Measurements from ENCODE around the gene SPATA46. TPM values are rescaled to one million over a fixed set of nuclear protein-coding genes. Genes with fewer than 3 reads are reported as not detected.

The SPATA46 gene
- total RNA-seq, 1 donor from 2014 or later, result not detected

GRCh38 chr1:162375463-162375862 is 1.2 kb downstream of the SPATA46 start:
- intact Hi-C loops (cut with micrococcal nuclease), result no loop called here

DNA sequence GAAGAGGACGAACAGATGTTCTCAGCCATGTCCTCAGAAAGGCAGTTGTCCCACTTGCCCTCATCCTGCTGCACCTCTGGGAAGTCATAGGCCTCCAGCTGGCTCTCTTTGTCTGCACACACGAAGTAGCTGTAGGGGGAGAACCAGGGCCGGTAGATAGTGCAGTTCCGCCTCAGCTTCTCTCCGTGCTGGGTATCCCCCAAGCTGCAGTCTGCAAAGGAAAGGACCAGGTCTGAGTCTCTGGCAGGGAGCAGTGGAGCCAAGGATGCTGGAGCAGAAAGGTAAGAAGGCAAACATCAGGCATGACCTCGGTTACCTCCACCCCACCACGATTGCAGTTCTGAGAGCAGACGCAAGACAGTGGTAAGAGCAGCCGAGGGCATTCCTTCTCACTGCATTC is 2.2 kb downstream of the SPATA46 start:
- intact Hi-C loops (cut with micrococcal nuclease), result no loop called here

- intact Hi-C loops (cut with micrococcal nuclease), result no loop called here
Observed at GRCh38 chr1:162373541-162374260, 3.0 kb downstream of the SPATA46 start.

DNA sequence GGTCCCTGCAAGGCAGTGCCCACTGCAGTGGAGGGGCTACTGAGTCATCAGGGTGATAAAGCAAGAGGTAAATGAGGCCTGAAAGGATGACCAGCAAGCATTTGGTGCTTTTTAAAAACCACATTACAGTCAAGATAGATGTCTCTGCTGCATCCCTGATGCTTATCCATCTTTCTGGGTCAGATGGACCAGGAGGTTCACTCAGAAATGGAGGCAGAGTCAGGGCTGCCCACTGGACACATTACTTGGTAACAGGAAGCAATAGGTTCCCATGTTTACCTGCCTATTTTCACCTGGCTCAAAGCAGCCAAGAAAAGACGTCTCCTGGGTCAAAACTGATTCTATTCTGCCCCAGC is 3.6 kb downstream of the SPATA46 start:
- intact Hi-C loops (cut with micrococcal nuclease), result no loop called here

DNA sequence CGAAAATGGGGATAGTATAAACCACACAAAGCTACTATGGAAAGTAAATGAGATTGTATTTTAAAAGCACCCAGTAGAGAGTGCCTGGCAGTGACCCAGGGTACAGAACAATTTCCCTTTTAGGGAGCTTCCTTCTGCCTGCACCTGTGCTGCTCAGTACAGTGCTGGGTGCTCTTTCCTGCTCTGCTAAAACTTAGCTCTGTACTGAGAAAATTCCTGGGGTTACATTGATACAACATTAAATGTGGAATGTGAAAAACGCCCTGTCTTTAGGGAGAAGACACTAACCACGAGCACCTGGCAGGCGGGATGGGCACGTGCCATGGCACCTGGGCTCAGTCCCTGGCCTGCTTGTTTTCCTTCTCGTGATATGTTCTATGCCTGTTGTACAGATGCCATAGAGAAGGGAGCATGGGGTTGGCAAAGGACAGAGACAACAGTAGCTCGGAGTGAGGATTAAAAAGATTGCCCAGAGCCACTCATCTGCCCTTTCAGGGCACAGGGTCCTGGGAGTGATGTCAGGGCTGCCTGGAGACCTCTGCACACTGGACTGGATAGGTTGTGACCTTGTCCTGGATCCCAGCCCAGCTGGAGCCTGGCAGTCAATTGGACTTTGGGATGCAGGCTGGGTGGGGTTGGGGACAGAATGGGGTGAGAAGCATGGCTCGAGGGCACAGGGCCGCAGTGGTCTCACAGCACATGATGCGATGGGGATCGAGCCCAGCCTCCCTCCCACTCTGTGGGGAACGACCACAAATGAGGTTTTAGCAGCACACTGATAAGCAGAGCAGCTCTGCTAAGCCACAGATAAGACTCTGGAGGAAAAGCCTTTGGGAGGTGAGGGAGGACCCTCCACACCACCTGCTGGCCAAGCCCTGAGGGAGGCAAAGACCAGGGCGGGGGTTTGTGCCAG is 4.2 kb downstream of the SPATA46 start:
- intact Hi-C loops (cut with micrococcal nuclease), result no loop called here

DNA sequence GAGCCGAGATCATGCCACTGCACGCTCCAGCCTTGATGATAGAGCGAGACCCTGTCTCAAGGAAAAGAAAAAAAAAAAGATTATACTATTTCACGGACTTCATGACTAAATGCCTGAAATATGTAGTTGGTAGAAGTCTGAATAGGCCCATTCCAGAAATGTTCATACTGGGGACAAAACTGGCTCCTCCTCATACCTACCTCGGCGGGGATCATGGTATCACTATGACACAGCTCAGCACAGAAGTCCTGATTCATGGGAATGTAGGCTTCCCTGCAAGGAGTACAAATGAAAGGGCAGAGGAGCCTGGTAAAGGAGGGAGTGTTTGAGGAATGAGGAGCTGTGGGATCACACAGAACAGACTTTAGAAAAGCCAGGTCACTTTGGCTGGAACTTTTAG is 5.0 kb downstream of the SPATA46 start:
- intact Hi-C loops (cut with micrococcal nuclease), result no loop called here

GRCh38 chr1:162370721-162371120 is 5.9 kb downstream of the SPATA46 start:
- intact Hi-C loops (cut with micrococcal nuclease), result no loop called here

DNA sequence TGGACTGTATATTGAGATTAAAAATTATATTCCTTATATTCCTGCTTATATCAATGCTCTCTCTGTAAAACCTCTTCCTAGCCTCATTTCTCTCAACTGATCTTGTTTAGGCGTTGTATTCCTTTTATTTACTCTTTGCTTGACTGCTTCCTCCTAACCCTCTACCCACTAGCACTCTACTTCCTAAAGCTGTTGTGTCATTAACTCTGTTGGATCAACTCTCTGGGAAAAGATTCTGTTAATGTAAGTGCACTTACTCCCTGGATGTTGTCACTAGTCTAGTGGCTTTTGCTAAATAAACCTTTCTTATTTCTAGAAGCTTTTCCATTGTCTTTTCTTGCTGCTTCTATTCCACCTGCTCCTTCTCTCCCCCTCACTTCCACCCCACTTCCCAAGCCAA is 6.5 kb downstream of the SPATA46 start:
- intact Hi-C loops (cut with micrococcal nuclease), result no loop called here

GRCh38 chr1:162369571-162369970 is 7.1 kb downstream of the SPATA46 start:
- intact Hi-C loops (cut with micrococcal nuclease), result no loop called here

DNA sequence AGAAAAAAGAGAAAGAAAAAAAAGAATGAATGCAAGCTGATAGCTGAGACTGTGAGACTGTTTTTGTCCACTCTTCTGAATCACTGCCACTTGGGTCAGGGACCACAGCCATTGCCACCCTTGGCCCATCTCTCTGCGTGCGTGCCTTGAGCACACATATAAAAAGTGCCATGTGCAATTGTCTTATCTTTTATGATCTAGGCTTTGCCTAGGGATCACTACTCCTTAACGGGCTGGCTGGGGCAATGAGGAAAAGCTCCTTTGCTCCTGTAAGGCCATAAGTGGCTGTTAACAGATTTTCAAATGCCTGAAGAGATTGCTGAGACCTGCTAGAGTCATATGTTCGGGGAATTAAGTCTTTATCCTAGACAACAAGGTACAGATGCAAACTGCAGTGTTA is 8.2 kb downstream of the SPATA46 start:
- intact Hi-C loops (cut with micrococcal nuclease), result no loop called here

- intact Hi-C loops (cut with micrococcal nuclease), result no loop called here
Observed at GRCh38 chr1:162367772-162368171, 8.9 kb downstream of the SPATA46 start.

DNA sequence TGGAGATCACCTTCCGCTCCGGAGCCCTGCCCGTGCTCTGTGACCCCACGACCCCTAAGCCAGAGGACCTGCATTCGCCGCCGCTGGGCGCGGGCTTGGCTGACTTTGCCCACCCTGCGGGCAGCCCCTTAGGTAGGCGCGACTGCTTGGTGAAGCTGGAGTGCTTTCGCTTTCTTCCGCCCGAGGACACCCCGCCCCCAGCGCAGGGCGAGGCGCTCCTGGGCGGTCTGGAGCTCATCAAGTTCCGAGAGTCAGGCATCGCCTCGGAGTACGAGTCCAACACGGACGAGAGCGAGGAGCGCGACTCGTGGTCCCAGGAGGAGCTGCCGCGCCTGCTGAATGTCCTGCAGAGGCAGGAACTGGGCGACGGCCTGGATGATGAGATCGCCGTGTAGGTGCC is 9.6 kb downstream of the SPATA46 start:
- intact Hi-C loops (cut with micrococcal nuclease), result no loop called here

GRCh38 chr1:162366671-162367070 is 10.0 kb downstream of the SPATA46 start:
- intact Hi-C loops (cut with micrococcal nuclease), result no loop called here

DNA sequence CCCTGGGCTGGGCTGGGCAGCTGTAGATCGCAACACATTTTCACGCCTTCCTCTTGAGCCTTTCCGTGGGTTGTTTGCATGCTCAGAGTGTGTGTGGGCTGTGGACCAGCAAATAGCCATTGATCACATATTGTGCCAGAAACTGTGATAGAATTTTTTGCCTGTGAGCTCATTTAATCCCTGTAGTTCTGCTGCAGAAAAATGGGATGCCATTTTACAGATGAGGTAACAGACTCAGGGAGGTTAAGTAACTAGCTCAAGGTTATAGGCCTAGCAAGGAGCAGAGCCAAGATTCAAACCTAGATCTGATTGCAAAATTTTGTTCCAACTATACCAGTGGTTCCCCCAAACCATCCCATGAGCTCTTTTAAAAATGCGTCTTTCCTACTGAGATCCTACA is 10.5 kb downstream of the SPATA46 start:
- intact Hi-C loops (cut with micrococcal nuclease), result no loop called here

GRCh38 chr1:162365284-162366020 is 11.2 kb downstream of the SPATA46 start:
- intact Hi-C loops (cut with micrococcal nuclease), result no loop called here

- intact Hi-C loops (cut with micrococcal nuclease), result no loop called here
Observed at GRCh38 chr1:162364498-162364897, 12.2 kb downstream of the SPATA46 start.

DNA sequence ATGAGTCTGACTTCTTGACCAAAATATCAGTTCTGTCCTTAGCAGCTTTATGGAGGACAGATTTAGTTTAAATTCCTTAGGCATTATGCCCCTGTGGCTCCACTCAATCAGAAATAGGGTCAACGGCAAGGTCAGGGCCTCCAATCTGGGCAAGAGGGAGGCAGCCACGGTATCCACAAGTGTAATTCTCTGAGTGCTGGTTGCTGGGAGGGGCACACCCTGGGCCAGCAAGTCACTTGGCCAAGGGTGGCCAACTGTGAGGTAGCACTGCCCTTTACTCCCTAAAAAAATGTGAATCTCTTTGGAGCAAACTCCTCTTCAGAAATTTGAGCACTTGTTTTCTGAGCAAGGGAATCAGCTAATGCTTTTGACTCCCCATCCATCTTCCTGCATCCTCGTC is 12.8 kb downstream of the SPATA46 start:
- intact Hi-C loops (cut with micrococcal nuclease), result no loop called here

DNA sequence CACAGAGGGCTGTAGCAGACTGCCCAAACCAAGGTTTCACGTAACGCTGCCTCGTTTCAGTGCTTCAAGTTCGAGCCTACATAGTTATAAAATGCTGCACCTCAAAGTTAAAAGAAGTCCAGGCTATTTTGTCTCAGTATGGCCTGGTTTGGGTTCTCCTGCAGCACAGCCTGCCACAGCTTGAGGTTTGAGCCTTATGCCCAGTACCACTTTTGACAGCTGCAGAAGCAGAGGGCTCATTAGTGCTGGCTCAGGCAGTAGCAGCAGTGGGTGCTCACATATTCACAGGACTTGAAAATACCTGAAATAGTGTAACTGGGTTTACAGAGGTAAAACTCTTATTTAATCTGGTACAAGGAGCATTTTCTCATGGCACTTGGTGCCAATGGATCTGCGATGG is 15.3 kb downstream of the SPATA46 start:
- intact Hi-C loops (cut with micrococcal nuclease), result no loop called here

- intact Hi-C loops (cut with micrococcal nuclease), result no loop called here
Observed at GRCh38 chr1:162360874-162361260, 15.8 kb downstream of the SPATA46 start.

DNA sequence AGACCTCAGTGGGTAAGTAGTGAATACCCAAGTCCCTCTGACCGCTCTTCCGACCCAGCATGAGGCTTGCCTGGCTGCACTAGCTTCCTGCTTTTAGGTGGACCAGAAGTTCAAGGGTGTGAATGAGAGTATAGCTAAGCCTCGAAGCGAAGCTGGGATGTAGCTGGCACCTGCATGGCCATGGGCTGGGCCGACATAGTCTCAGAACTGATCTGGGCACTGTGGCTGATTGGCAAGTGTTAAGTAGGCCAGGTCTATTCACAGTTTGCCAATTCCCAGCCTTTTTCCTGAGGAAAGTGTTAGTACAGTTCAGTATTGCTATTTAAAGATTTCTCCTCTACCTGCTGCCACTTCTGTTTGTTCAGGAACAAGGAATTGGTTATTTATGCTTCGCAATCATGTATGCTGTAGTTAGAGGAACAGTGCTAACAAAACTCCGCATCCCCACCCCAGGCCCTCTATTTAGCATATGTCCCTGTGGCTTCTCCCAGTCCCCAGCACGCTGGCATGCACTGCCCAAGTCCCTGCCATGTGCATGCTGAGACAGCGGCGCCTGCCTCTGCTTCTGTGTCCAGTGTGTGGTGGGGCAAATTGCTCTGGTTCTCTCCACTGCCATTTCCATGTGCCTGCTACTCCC is 16.3 kb downstream of the SPATA46 start:
- intact Hi-C loops (cut with micrococcal nuclease), result no loop called here

DNA sequence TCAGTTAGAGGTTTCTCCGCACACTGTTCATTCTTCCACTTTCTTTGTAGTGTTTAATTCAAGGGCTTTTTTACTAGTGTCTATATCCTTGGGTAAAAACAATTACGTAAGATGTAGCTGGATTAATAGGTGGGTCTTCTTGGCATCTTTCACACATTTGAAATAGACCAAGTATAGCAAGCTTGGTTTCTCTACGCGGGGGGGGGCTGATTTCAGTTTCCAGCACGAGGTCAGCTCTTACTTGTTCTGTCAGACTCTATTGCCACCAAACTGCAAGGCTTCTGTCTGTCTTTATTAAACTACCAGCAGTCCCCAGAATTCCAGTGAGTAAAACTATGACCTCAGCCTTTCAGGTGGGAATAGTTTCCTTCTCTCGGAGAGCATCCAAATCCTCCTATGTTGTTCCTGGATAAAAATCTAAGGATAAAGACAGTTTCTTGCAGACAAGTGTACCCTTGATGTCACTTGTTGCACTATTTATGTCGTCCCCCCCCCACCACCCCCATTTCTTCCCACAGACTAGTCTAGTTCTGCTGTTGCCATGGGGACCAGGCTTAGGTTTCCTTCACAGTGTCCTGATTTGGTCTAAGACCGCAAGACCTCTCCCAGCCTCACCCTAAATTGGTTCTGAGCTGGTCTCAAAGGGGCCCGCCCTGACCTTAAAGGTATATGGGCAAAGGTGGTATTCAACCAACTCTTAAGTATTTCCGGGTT is 17.0 kb downstream of the SPATA46 start:
- intact Hi-C loops (cut with micrococcal nuclease), result no loop called here

All from T-helper 1 cell treated with Interleukin-12 subunit alpha and Interleukin-12 subunit beta and Interleukin-4 antibody, amounts not matched to agents 30 ng/mL and 1 ng/mL, for 36 hours (primary cell).